GM06990 (cell line): Measurements from ENCODE around the gene RNF6.

Source experiments
- DNase-seq: peaks from one replicate; pipeline ENCODE4 v3.0.0-alpha.2; 2011; ENCODE audit not compliant: insufficient read length; ENCODE audit errors: extremely low read depth
- H3K27me3 ChIP-seq: replicated peaks from 2 replicates; pipeline ENCODE4 v1.6.0; 2011; ENCODE audit warnings: low read length; ENCODE audit not compliant: control insufficient read depth, insufficient read depth
- H3K36me3 ChIP-seq: 2 replicates; pipeline ENCODE4 v1.5.1; 2011; ENCODE audit warnings: low read length; ENCODE audit not compliant: control insufficient read depth, insufficient read depth
- H3K4me3 ChIP-seq: replicated peaks from 2 replicates; pipeline ENCODE4 v1.5.1; 2011; ENCODE audit warnings: low read depth, mild to moderate bottlenecking, control low read depth, low read length
- CTCF ChIP-seq: IDR thresholded peaks from 2 replicates; pipeline ENCODE4 v1.5.1; 2011; ENCODE audit warnings: low read length, control low read depth, mild to moderate bottlenecking, inconsistent platforms; ENCODE audit not compliant: insufficient read depth, poor library complexity, severe bottlenecking

Gene RNF6

GRCh38 chr13:26163812-26164211 is 58.3 kb downstream of the RNF6 start:
- DNase-seq, result no peak

More at GRCh38 chr13:26163812-26164211, 58.3 kb downstream of the RNF6 start:
- Histone ChIP-seq H3K36me3 (no peaks in the 10 kb centered on the region), H3K4me3 (no peak overlapping the region), H3K27me3 (no peaks in the 10 kb centered on the region)
- no peak for TF ChIP-seq CTCF
